GM21381 (cell line): ENCODE results near the gene CDK11B.
"Not testable (repeated sequence)": the region's sequence is repeated elsewhere in the genome, so short reads cannot be mapped to it uniquely, and the experiment has no call there.

Source experiments
- ATAC-seq: cut with Tn5 transposase; IDR thresholded peaks from one replicate; pipeline ENCODE4 v1.9.1; 2021; ENCODE audit warnings: mild to moderate bottlenecking, moderate library complexity; ENCODE audit not compliant: unreplicated experiment

The CDK11B gene

GRCh38 chr1:1683104-1683905 is 24.5 kb upstream of the CDK11B start:
- ATAC-seq = no peak

GRCh38 chr1:1680912-1681273 is 22.1 kb upstream of the CDK11B start:
- ATAC-seq = no peak

GRCh38 chr1:1680031-1680911 is 21.5 kb upstream of the CDK11B start:
- no peak for ATAC-seq

GRCh38 chr1:1678581-1679380 is 20.0 kb upstream of the CDK11B start:
- no peak for ATAC-seq

GRCh38 chr1:1677718-1678580 is 19.1 kb upstream of the CDK11B start:
- ATAC-seq = peak; percentile 63

- not testable (repeated sequence) for ATAC-seq
Observed at GRCh38 chr1:1676087-1676486, 17.3 kb upstream of the CDK11B start.

GRCh38 chr1:1675218-1675617 is 16.4 kb upstream of the CDK11B start:
- ATAC-seq = not testable (repeated sequence)

GRCh38 chr1:1674806-1675205 is 16.0 kb upstream of the CDK11B start:
- ATAC-seq = not testable (repeated sequence)

GRCh38 chr1:1672181-1672965 is 13.6 kb upstream of the CDK11B start:
- no peak for ATAC-seq

- ATAC-seq = no peak
Observed at GRCh38 chr1:1671365-1672119, 12.7 kb upstream of the CDK11B start.

GRCh38 chr1:1670866-1671265 is 12.1 kb upstream of the CDK11B start:
- no peak for ATAC-seq

- ATAC-seq = no peak
Observed at GRCh38 chr1:1669468-1670440, 10.9 kb upstream of the CDK11B start.

GRCh38 chr1:1666526-1666925 is 7.7 kb upstream of the CDK11B start:
- no peak for ATAC-seq

- ATAC-seq = no peak
Observed at GRCh38 chr1:1665815-1666251, 7.0 kb upstream of the CDK11B start.

- ATAC-seq = no peak
Observed at GRCh38 chr1:1664941-1665814, 6.4 kb upstream of the CDK11B start.

GRCh38 chr1:1664318-1664717 is 5.5 kb upstream of the CDK11B start:
- not testable (repeated sequence) for ATAC-seq
